OCI-LY7 (cell line): ENCODE measurements around the gene CLDN1. TPM values are rescaled to one million over a fixed set of nuclear protein-coding genes. Genes with fewer than 3 reads are reported as not detected.

Experiments
- Bru-seq: library from RNA; stranded (reverse); fragments of 400-500 nt; gene quantifications from one replicate; lab custom pipeline; 2021; lab: Mats Ljungman, UMichigan
- BruChase-seq, 2 experiments: library from RNA; stranded (reverse); fragments of 400-500 nt; gene quantifications; one replicate each; lab custom pipeline; 2021; lab: Mats Ljungman, UMichigan
- BruUV-seq: library from RNA; stranded (reverse); fragments of 400-500 nt; replicated peaks from 2 replicates; lab custom pipeline; 2021; lab: Mats Ljungman, UMichigan
- CTCF ChIA-PET: fragments of 300-600 bp; sonication (Branson Sonifier 250); formaldehyde crosslinking; loops from one replicate; lab custom pipeline; 2022; ENCODE audit warnings: antibody characterized with exemption; ENCODE audit not compliant: unreplicated experiment; lab: Charles Lee
- POLR2A ChIA-PET: fragments of 300-600 bp; sonication (Branson Sonifier 250); formaldehyde crosslinking; loops from one replicate; lab custom pipeline; 2022; ENCODE audit warnings: antibody characterized with exemption; lab: Charles Lee
- DNase-seq: peaks from one replicate; pipeline ENCODE4 v3.0.0-alpha.2; 2015; ENCODE audit warnings: low spot score
- H2AFZ ChIP-seq: fragments of 200-600 bp; sonication (generic), shearing (Covaris generic); 2 replicates; pipeline ENCODE4 v1.6.1; 2014; ENCODE audit warnings: mild to moderate bottlenecking, antibody characterized with exemption, low read length, moderate library complexity
- H3K27ac ChIP-seq: fragments of 200-600 bp; sonication (generic); 2 replicates; pipeline ENCODE4 v1.5.1; 2014; ENCODE audit warnings: mixed run types, low read depth, mild to moderate bottlenecking, moderate library complexity, low read length, inconsistent platforms; ENCODE audit not compliant: poor library complexity, severe bottlenecking
- H3K36me3 ChIP-seq: fragments of 200-600 bp; sonication (generic); 2 replicates; pipeline ENCODE4 v1.6.1; 2014; ENCODE audit warnings: mild to moderate bottlenecking, antibody characterized with exemption, low read length, moderate library complexity, mixed read lengths; ENCODE audit not compliant: insufficient read depth
- H3K4me1 ChIP-seq: fragments of 200-600 bp; sonication (generic); 2 replicates; pipeline ENCODE4 v1.5.1; 2014; ENCODE audit warnings: mild to moderate bottlenecking, low read length; ENCODE audit not compliant: insufficient read depth, poor library complexity, severe bottlenecking
- H3K4me2 ChIP-seq: fragments of 200-600 bp; sonication (generic); 2 replicates; pipeline ENCODE4 v1.6.1; 2014; ENCODE audit warnings: mild to moderate bottlenecking, low read length
- H3K4me3 ChIP-seq: fragments of 200-600 bp; sonication (generic); 2 replicates; pipeline ENCODE4 v1.5.1; 2014; ENCODE audit warnings: mild to moderate bottlenecking, low read depth, low read length; ENCODE audit not compliant: poor library complexity, severe bottlenecking
- H3K79me2 ChIP-seq: fragments of 200-600 bp; sonication (generic); 2 replicates; pipeline ENCODE4 v1.6.1; 2016; ENCODE audit warnings: low read depth, mild to moderate bottlenecking, low read length, moderate library complexity, mixed read lengths; ENCODE audit not compliant: insufficient read depth
- H3K9me2 ChIP-seq: fragments of 200-600 bp; sonication (generic); 2 replicates; pipeline ENCODE4 v1.6.1; 2016; ENCODE audit warnings: mild to moderate bottlenecking, low read length, mixed read lengths; ENCODE audit not compliant: insufficient read depth
- H3K9me3 ChIP-seq: fragments of 200-600 bp; sonication (generic); 2 replicates; pipeline ENCODE4 v1.6.1; 2014; ENCODE audit warnings: mild to moderate bottlenecking, mixed run types, low read length, mixed read lengths
- H4K20me1 ChIP-seq: fragments of 200-600 bp; sonication (generic); 2 replicates; pipeline ENCODE4 v1.6.1; 2014; ENCODE audit warnings: mild to moderate bottlenecking, antibody characterized with exemption, low read length, moderate library complexity, mixed read lengths; ENCODE audit not compliant: insufficient read depth
- CTCF ChIP-seq: fragments of 200-600 bp; sonication (generic); conservative IDR thresholded peaks from 2 replicates; pipeline ENCODE4 v1.5.1; 2014; ENCODE audit warnings: mild to moderate bottlenecking, antibody characterized with exemption, low read length, moderate library complexity, mixed read lengths
- EZH2phosphoT487 ChIP-seq: fragments of 200-600 bp; sonication (generic); IDR thresholded peaks from 2 replicates; pipeline ENCODE4 v1.6.1; 2018; ENCODE audit warnings: low read depth, borderline replicate concordance, mild to moderate bottlenecking, mixed run types, antibody characterized with exemption, low read length, moderate library complexity, mixed read lengths
- intact Hi-C: fragments of 100-400 bp; cut with micrococcal nuclease; formaldehyde crosslinking; loops from one replicate; pipeline ENCODE4 v1.10.0; 2022; ENCODE audit not compliant: unreplicated experiment
- long read RNA-seq: library from polyadenylated mRNA; stranded (forward); transcript quantifications from one replicate; pipeline ENCODE4 v2.0.0, GENCODE V29; 2022
- total RNA-seq, 2 experiments: library from RNA; depleted of rRNA in 1 of 2; stranded (reverse); fragments of >200 nt in 1 of 2; shearing (Covaris generic) in 1 of 2; gene quantifications; 2 replicates each; pipeline ENCODE4 v1.2.3, GENCODE V29; 2014 to 2022

CLDN1 gene
- not detected in 2 replicates for total RNA-seq (2014; rRNA removed; shearing (Covaris generic))
- not detected in 2 replicates for total RNA-seq (2022)
- percentile 10 among the genes with signal in this experiment for Bru-seq, nascent RNA
- BruChase-seq, experiment 1, labeled RNA remaining after a 6-hour chase, result percentile 7 among the genes with signal in this experiment
- BruChase-seq, experiment 2, labeled RNA remaining after a 2-hour chase, result percentile 17 among the genes with signal in this experiment
- long read RNA-seq, result 0 reads

GRCh38 chr3:190321789-190322603, at the start of gene CLDN1:
TSS of gene CLDN1 (minus strand) at chr3:190322446. CDS start at chr3:190322206, 240 bp downstream.
- DNase-seq, result no peak
- CTCF ChIA-PET, result interaction anchor here (0.5 kb wide), 1 partner anchor 365 kb away, joined by 3 read pairs; no protein-coding TSS in a partner anchor

GRCh38 chr3:190371152-190371551, 48.9 kb upstream of the CLDN1 start:
- POLR2A ChIA-PET, result no interaction called here
- Histone ChIP-seq H3K4me3 (no peak overlapping the region), H2AFZ (no peak overlapping the region), H3K4me1 (no peaks in the 10 kb centered on the region), H3K36me3 (no peaks in the 10 kb centered on the region), H3K27ac (no peak overlapping the region), H4K20me1 (no peaks in the 10 kb centered on the region), H3K79me2 (no peaks in the 10 kb centered on the region), H3K9me3 (no peaks in the 10 kb centered on the region), H3K4me2 (no peak overlapping the region), H3K9me2 (no peaks in the 10 kb centered on the region)
- TF ChIP-seq CTCF, result no peak
- no peak for TF ChIP-seq EZH2phosphoT487
- BruUV-seq, result no TSS peak
- CTCF ChIA-PET, result no interaction called here
- no peak for DNase-seq
- intact Hi-C loops, result no loop called here

More at GRCh38 chr3:190321789-190322603, at the start of gene CLDN1:
- Histone ChIP-seq H3K4me3 (no peak within 1 kb of the TSS), H3K79me2 (no peaks in the 10 kb centered on the region), H4K20me1 (no peaks in the 10 kb centered on the region), H3K9me2 (no peaks in the 10 kb centered on the region), H3K4me2 (peak within 1 kb of the TSS; percentile 5; the same call in 1 of the 2 replicates), H2AFZ (no peak within 1 kb of the TSS), H3K4me1 (no peaks in the 10 kb centered on the region), H3K36me3 (no peaks in the 10 kb centered on the region), H3K9me3 (no peaks in the 10 kb centered on the region), H3K27ac (no peak within 1 kb of the TSS)
- no TSS peak for BruUV-seq
- POLR2A ChIA-PET, result no interaction called here
- no peak for TF ChIP-seq EZH2phosphoT487
- TF ChIP-seq CTCF, result peak; percentile 51
- intact Hi-C loops, result no loop called here
